LNCAP (cell line): ENCODE results near the gene TJP3.

Experiments used
- CTCF ChIP-seq: fragments of 450-650 bp; IDR thresholded peaks from 2 replicates; pipeline ENCODE4 v1.5.1; 2017; ENCODE audit warnings: mild to moderate bottlenecking

Gene TJP3

GRCh38 chr19:3790209-3790734 is 82.1 kb downstream of the TJP3 start:
- no peak for TF ChIP-seq CTCF

- no peak for TF ChIP-seq CTCF
Observed at GRCh38 chr19:3790941-3791340, 82.8 kb downstream of the TJP3 start.

- no peak for TF ChIP-seq CTCF
Observed at GRCh38 chr19:3792114-3792513, 83.9 kb downstream of the TJP3 start.

- TF ChIP-seq CTCF, result no peak
Observed at GRCh38 chr19:3793799-3794198, 85.6 kb downstream of the TJP3 start.

- no peak for TF ChIP-seq CTCF
Observed at GRCh38 chr19:3796358-3796757, 88.2 kb downstream of the TJP3 start.

- TF ChIP-seq CTCF, result no peak
Observed at GRCh38 chr19:3798137-3798536, 90.0 kb downstream of the TJP3 start.
